ENCODE results near the gene LDLRAP1.
"Not testable (repeated sequence)": the region's sequence is repeated elsewhere in the genome, so short reads cannot be mapped to it uniquely, and the experiment has no call there.

The LDLRAP1 gene

DNA sequence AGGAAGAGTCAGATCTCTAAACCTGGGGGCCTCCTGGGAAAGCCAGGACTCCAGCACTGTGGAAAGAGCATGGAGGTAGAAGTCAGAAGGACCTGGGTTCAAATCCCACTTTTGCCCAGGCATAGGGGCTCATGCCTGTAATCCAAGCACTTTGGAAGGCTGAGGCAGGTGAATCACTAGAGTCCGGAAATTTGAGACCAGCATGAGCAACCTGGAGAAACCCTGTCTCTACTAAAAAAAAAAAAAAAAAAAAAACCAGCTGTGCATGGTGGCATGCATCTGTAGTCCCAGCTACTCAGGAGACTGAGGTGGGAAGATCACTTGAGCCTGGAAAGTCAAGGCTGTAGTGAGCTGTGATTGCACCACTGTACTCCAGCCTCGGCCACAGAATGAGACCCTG, 31.8 kb downstream of the LDLRAP1 start:
- no peak for DNase-seq (ENCODE audit: low read depth in 2 of 2, low spot score in 1 of 2)

DNA sequence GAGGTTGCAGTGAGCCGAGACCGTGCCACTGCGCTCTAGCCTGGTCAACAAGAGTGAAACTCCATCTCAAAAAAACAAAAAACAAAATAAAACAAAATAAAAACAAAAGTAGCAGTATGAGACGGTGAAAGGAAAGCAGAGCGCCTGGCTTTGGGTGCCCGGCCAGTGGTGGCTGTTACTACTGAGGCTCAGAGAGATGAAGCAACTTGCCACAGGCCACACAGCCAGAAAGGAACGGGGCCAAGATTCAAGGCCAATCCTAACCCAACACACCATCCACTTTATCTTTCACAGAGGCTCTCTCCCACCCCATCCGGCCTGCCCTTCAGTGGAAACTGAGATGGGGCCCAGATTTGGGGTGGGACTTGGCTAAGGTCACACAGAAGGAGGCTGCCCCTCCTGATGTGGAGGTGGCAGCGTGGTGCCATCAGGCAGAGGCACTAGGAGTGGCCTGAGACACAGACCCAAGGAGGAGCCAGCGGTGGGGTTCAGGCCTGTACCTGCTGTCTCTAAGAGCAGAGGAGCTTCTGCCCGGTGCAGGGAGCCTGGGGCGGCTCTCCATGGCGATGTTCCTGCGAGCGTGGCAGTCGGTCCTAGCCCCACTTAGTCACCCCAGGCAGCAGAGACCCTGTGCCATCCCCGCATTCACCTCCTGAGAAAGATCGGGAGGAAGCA, 33.2 kb downstream of the LDLRAP1 start:
- no peak for DNase-seq (ENCODE audit: low read depth in 2 of 2, low spot score in 1 of 2)

DNA sequence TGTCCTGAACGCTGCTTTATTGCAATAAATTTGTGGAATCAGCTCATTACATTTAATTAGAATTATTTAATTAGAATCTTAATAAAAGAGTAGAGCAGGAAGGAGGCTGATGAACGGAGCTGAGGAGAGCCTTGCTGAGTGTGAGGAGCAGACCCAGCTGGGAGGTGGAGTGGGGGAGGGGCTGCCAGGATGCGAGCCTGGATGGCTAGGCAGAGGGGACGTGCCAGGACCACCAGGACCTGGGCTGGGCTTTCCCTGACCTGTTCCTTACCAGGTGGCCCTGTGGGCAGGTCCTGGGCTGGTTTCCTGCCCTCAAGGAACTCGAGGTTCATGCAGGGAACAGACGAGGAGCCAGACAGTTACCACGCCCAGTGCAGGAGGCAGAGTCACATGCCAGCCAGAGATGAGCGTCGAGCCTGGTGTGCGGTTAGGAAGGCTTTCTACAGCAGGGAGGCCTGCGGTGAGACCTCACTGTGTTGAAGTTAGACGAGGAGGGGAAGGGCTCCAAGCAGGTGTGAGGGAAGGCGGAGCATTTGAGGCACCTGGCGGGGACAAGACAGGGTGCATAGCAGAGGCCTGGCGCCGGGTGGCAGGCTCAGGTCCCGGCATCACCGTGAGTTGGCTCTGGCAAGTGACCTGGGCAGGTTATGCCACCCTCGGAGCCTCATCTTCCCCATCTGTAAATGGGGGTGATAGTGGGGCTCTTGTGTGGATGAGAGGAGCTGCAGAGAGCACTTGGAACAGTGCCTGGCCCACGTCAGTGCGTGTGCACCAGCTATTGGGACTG, 33.9 kb downstream of the LDLRAP1 start:
- no peak for DNase-seq (ENCODE audit: low read depth in 2 of 2, low spot score in 1 of 2)

DNA sequence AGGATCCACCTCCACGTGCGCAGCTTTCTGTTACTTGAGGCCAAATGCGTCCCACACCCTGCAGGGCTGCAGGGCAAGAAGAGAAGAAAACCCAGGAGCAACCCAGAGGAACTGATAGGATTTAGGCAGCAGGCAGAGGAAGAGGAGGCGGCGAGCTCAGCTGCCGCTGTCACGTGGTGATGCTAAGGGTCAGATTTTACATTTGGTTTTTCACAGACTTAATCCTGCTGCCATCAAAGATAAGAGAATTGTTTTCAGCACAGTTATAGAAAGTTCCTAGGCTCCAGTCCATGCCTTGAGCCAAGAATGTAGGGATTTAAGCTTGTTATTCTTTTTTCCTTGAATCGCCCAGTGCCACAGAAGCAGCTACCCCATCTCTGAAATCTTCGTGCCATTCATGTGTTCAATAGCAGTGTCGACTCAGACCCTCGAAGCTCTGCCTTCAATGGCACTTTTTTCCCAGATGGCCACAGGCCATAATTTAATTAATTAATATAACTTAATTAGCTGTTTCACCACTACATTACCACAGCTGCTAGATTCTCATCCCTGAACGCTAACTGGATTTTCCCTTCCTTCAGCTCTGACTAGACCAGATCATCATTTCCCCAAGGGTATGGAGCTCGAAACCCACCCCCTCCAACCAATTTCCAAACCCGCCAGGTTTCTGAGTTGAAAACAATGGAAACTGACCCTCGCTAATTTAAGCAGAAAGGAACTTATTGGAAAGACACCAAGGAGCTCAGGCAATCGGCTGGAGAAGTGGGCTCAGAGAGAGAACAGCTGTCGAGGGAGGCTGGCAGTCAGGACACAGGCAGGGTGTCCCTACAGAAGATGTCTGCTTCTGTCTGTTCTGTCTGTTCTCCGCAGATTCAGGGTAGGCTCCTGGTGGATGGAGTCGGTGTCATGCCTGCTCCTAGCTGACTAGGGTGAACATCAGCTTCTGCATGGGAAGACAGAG, 36.2 kb downstream of the LDLRAP1 start:
- DNase-seq (ENCODE audit: low read depth in 2 of 2, low spot score in 1 of 2), result no peak

DNA sequence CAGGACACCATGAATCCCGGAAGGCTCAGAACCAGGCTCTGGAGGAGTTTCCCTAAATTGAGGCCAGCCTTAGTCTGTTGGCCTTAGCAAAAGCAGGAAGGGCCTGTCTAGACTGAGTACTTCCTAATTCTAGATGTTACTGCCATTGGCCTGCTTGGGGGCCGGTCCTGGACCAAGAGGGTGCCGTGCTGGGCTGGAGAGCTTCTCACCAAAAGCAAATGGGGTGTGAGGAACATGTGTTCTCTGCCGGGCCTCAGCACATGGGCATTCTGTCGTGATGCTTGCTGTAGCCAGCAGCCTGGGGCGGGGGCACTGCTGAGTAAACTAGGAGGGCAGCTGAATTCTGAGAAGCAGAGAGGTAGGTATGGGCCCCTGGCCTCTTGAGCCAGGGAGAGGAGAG, 37.5 kb downstream of the LDLRAP1 start:
- DNase-seq (ENCODE audit: low read depth in 2 of 2, low spot score in 1 of 2), result no peak

DNA sequence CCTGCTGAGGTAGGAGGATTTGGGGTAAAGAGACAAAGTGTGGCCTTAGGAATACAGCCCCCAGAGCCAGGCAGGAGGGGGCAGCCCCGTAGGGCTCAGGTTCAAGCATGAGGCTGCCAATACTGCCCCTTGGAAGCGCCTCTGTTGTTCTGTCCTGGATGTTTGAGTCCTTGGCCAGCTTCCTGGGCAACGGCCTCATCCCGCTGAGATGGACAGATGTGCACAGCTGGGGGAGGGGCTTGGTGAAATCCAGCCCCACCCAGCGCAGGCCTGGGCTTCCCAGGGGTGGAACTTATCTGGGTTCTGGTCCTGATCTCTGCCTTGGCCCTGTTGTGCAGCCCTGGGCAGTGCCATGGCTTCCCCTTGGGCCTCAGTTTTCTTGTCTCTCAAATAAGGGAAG, 38.4 kb downstream of the LDLRAP1 start:
- DNase-seq (ENCODE audit: low read depth in 2 of 2, low spot score in 1 of 2), result no peak

DNA sequence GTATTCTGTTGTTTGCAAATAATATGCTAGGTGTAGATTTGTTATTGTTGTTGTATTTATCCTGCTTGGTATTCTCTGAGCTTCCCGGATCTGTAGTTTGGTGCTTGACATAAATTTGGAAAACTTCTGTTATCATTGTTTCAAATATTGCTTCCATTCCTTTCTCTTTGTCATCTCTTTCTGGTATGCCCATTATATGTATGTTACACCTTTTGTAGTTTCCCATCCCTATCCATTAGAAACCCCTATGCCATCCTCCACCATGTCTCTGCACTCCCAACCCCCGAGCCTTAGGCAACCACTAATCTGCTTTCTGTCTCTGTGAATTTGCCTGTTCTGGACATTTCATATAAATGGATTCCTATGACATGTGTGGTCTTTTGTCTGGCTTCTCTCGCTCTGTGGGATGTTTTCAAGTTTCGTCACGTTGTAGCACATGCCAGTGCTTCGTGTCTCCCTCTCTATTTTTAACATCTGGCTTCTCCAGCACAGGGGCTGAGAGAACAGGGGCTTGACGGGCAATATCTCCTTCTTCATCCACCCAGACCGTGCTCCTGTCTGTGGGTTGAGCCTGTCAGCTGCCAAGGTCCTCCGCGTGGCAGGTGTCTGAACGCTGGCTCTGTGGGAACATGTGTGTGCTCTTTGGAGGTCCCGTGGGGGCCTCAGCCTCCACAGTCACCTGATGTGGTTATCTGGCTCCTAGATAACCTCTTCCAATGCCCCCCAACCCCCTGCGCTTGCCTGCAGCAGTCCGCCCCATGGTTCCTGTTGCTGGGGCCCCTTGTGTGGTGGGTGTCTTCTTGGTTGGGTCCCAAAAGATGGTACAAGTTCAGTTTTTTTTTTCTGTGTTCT, 40.3 kb downstream of the LDLRAP1 start:
- no peak for DNase-seq (ENCODE audit: low read depth in 2 of 2, low spot score in 1 of 2)

DNA sequence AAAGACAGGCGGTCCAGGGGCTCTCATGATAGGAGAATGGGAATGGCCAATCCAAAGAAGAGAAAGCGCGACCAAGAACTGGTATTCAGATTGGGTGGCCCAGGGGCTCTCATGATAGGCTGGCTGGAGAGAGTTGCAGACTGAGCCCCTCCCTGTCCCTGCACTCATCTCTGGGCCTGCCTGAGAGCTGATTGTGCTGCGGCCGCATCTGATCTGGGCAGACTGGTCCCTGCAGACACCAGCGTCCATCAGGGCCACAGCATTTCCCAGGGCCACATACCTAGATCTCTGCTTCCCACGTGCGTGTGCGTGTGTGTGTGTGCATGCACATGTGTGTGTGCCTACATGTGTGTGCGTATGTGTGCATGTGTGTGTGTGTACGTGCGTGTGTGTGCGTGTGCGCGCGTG, 42.8 kb downstream of the LDLRAP1 start:
- DNase-seq (ENCODE audit: low read depth in 2 of 2, low spot score in 1 of 2), result no peak

DNA sequence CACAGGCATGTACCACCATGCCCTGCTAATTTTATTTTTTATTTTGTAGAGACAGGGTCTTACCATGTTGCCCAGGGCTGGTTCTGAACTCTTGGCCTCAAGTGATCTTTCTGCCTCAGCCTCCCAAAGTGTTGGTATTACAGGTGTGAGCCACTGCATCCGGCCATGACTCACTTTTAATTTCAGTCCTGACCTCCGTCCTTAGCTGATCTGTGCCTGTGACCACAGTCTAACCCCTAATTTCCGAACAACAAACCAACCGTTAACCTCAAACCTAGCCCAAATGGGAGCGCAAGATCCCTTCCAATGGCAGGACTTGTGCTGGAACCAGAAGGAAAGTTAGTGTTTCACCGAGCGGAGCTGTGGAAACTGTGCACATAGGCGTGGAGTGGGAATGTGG, 43.9 kb downstream of the LDLRAP1 start:
- DNase-seq (ENCODE audit: low read depth in 2 of 2, low spot score in 1 of 2), result no peak

DNA sequence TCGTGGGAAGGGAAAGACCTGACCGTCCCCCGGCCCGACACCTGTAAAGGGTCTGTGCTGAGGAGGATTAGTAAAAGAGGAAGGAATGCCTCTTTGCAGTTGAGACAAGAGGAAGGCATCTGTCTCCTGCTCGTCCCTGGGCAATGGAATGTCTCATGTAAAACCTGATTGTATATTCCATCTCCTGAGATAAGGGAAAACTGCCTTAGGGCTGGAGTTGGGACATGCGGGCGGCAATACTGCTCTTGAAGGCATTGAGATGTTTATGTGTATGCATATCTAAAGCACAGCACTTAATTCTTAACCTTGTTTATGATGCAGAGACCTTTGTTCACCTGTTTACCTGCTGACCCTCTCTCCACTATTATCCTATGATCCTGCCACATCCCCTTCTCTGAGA, 44.8 kb downstream of the LDLRAP1 start:
- DNase-seq (ENCODE audit: low read depth in 2 of 2, low spot score in 1 of 2), result not testable (repeated sequence)

DNA sequence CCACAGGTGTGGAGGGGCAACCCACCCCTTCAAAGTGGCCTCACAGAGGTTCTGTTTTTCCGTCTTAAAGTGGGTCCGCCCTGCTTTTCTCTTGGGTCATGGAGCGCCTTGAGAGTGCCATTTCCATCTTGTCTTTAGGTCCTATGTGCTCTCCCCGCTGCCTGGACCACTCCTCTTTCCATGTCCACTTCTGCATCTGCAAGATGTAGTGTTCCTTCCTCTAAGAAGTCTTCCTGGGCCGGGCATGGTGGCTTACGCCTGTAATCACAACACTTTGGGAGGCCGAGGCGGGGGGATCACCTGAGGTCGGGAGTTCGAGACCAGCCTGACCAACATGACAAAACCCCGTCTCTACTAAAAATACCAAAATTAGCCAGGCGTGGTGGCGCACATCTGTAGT, 45.4 kb downstream of the LDLRAP1 start:
- not testable (repeated sequence) for DNase-seq (ENCODE audit: low read depth in 2 of 2, low spot score in 1 of 2)

DNA sequence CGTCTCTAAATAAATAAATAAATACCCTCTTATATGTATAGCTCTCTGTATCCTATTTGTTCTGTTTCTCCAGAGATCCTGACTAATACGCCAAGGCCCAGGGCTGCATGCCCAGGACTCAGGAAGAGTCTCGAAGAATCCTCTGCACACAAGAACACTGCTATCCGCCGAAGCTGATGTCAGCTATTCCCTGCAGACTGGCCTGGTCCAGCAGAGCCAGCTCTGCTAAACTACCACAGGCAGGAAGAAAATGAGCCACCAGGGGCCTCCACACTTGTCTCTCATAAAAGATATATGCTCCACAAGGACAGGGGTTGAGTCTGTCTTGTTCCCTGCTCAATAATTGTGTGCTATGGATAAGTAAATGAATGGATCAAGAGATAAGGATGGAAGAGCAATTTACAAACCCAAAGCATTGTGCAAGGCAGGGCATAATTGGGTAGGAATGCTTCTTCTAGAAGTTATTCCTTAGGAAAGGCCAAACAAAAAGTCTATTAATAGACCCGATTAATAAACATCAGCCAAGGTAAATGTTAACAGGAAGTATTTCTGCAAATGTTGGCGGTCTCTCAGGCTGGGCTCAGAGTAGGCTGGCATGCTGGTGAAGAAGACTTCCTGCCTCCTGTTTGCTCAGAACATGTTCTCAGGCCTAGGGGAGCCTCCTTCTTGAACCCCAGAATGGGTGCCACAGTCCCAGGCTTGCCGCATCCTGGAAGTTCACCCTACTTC, 46.9 kb downstream of the LDLRAP1 start:
- no peak for DNase-seq (ENCODE audit: low read depth in 2 of 2, low spot score in 1 of 2)

DNA sequence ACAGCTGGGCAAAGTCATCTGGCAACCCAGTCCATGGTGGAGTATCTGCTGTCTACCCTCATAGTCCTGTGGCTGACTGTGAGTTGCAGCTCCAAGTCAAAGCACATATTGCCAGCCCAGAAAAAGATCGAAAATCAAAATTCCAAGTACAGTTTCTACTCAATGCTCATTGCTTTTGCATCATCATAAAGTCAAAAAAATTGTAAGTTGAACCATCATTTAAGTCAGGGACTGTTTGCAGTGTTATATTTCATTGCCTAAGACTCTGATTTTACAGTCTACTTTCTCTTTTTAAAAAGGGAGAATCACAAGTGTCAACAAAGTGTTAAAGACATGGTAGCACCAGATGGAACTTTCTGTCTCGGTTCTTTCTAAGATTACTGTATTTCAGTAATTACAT, 50.5 kb downstream of the LDLRAP1 start:
- DNase-seq (ENCODE audit: low read depth in 2 of 2, low spot score in 1 of 2), result no peak

DNA sequence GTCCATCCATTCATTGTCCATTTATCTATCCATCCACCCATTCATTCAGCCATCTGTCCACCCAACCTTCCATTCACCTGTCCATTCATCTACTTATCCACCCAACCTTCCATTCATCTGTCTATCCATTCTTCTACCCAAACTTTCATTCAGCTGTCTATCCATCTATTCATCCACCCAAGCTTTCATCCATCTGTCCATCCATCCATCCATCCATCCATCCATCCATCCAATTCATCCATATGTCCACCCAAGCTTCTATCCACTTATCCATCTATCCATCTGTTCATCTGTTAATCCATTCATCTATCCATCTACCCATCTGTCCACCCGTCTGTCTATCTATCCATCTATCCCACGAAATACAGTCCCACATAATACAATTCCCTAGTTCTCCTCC, 51.6 kb downstream of the LDLRAP1 start:
- DNase-seq (ENCODE audit: low read depth in 2 of 2, low spot score in 1 of 2), result no peak

DNA sequence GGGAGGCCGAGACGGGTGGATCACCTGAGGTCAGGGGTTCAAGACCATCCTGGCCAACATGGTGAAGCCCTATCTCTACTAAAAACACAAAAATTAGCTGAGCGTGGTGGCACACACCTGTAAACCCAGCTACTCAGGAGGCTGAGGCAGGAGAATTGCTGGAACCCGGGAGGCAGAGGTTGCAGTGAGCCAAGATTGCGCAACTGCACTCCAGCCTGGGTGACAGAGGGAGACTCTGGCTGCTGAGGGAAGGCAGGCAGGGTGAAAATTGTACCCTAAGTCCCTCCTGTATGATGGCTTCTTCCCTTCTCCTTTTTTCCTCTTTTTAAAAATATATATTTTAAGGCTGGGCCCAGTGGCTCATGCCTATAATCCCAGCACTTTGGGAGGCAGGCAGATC, 53.2 kb downstream of the LDLRAP1 start:
- not testable (repeated sequence) for DNase-seq (ENCODE audit: low read depth in 2 of 2, low spot score in 1 of 2)

DNA sequence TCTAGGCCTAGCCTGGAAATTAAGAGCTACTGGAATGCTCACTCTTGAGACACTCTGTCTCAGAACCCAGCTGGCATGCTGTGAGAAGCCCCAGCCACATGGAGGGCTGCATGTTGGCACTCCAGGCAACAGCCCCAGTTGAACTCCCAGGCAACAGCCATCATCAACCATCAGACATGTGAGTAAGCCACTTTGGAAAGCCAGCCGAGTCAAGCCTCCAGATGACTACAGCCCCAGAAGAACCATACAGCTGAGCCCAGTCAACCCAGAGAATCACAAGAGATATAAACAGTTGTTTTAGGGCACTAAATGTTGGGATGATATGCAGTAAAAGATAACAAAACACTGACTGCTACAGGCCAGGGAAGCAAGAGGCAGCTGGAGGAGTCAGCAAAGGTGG, 55.5 kb downstream of the LDLRAP1 start:
- DNase-seq (ENCODE audit: low read depth in 2 of 2, low spot score in 1 of 2), result no peak

DNA sequence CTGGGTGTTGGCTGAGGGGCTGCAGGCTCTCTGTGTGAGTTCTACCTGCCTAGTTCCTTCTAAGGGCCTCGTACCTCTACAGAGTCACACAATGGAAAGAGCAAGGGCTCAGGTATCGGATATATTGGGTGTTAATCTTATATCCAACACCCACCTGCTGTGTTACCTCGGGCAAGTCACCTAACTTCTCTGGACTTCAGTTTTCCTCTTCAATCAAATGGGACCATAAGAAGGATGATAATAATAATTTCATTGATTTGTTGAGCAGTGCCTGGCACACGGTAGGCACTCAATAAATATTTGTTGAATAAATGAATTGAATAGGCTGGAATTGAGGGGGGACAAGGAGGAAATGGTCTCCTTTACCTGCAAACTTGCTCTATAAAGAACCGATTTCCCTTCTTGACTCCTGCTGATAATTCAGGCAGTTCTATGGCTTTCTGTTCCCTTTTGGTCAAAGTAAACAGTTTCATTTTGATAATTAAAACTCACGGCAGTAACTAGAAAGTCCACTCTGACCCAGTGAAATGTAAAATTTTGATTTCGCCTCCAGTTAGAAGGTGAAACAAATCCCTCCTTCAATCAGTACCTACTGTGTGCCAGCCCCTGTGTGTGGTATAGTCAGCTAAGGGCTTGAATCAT, 56.7 kb downstream of the LDLRAP1 start:
- no peak for DNase-seq (ENCODE audit: low read depth in 2 of 2, low spot score in 1 of 2)

DNA sequence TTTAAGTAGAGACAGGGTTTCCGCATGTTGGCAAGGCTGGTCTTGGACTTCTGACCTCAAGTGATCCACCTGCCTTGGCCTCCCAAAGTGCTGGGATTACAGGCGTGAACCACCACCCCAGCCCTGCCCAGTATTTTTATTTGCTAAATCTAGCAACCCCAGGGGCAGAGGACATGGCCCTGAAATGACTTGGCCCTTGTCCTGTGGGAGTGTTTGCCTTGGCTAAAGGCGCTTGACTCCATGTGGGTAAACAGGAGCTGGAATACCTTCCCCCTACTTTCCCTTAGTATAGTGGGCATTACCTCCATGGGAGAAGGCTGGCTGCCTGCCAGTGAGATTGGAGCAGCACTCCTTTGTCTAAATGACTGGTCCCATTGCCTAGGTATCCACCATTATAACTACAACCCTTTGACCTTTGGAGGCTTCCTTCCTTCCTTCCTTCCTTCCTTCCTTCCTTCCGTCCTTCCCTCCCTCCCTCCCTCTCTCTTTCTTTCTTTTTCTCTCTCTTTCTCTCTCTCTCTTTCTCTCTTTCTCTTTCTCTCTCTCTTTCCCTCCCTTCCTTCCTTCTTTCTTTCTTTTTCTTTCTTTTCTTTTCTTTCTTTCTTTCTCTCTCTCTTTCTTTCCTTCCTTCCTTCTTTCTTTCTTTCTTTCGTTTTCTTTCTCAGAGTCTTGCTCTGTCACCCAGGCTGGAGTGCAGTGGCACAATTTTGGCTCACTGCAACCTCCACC, 57.7 kb downstream of the LDLRAP1 start:
- DNase-seq (ENCODE audit: low read depth in 2 of 2, low spot score in 1 of 2), result not testable (repeated sequence)

Measured in stimulated activated CD8-positive, alpha-beta memory T cell treated with anti-CD3 and anti-CD28 coated beads, Interleukin-4, amount 100 ng/mL, for 4 hours (primary cell).